ENCODE results near the gene MPP1.

MPP1 gene

GRCh38 chrX:154799556-154800348 is 5.5 kb downstream of the MPP1 start:
- H3K4me3 ChIP-seq (ENCODE audit: low read depth, low read length), result no peak overlapping the region
- TF ChIP-seq CTCF (IDR thresholded peaks at IDR 0.05; ENCODE audit: low read depth, low read length), result no peak

- no peak overlapping the region for H3K4me3 ChIP-seq (ENCODE audit: low read depth, low read length)
- no peak for TF ChIP-seq CTCF (IDR thresholded peaks at IDR 0.05; ENCODE audit: low read depth, low read length)
Measured at GRCh38 chrX:154797006-154797405, 8.3 kb downstream of the MPP1 start.

GRCh38 chrX:154795016-154795415 is 10.3 kb downstream of the MPP1 start:
- H3K4me3 ChIP-seq (ENCODE audit: low read depth, low read length), result no peak overlapping the region
- TF ChIP-seq CTCF (IDR thresholded peaks at IDR 0.05; ENCODE audit: low read depth, low read length), result no peak

- no peak overlapping the region for H3K4me3 ChIP-seq (ENCODE audit: low read depth, low read length)
- TF ChIP-seq CTCF (IDR thresholded peaks at IDR 0.05; ENCODE audit: low read depth, low read length), result no peak
Measured at GRCh38 chrX:154793084-154793795, 12.0 kb downstream of the MPP1 start.

- H3K4me3 ChIP-seq (ENCODE audit: low read depth, low read length), result no peak overlapping the region
Measured at GRCh38 chrX:154791939-154792338, 13.3 kb downstream of the MPP1 start.

GRCh38 chrX:154791467-154791866 is 13.8 kb downstream of the MPP1 start:
- TF ChIP-seq CTCF (IDR thresholded peaks at IDR 0.05; ENCODE audit: low read depth, low read length), result no peak
- H3K4me3 ChIP-seq (ENCODE audit: low read depth, low read length), result no peak overlapping the region

More at GRCh38 chrX:154791939-154792338, 13.3 kb downstream of the MPP1 start:
- no peak for TF ChIP-seq CTCF (IDR thresholded peaks at IDR 0.05; ENCODE audit: low read depth, low read length)

GRCh38 chrX:154785716-154786115 is 19.6 kb downstream of the MPP1 start:
- H3K4me3 ChIP-seq (ENCODE audit: low read depth, low read length), result no peak overlapping the region
- no peak for TF ChIP-seq CTCF (IDR thresholded peaks at IDR 0.05; ENCODE audit: low read depth, low read length)
